HUDEP-2 (cell line): ENCODE measurements around the gene ACO2.

Source experiments
- DNase-seq, 76 experiments: peaks; one replicate each; lab custom pipeline; 2025; ENCODE audit not compliant: unreplicated experiment in 76 of 76; lab: John Stamatoyannopoulos, UW

The ACO2 gene

GRCh38 chr22:41487037-41487935 is 18.4 kb downstream of the ACO2 start:
- peak in 1 of 76 experiments; percentile 6 for DNase-seq

- no peak for DNase-seq
Observed at GRCh38 chr22:41488076-41488475, 19.2 kb downstream of the ACO2 start.

- DNase-seq = no peak
Observed at GRCh38 chr22:41488596-41489385, 19.9 kb downstream of the ACO2 start.

- no peak for DNase-seq
Observed at GRCh38 chr22:41491374-41492100, 22.6 kb downstream of the ACO2 start.

- peak in 7 of 76 experiments; percentile 5 to 26 (median 15) for DNase-seq
Observed at GRCh38 chr22:41498303-41498835, 29.5 kb downstream of the ACO2 start.

- DNase-seq = no peak
Observed at GRCh38 chr22:41499624-41500280, 30.8 kb downstream of the ACO2 start.

GRCh38 chr22:41500303-41500702 is 31.4 kb downstream of the ACO2 start:
- DNase-seq = no peak

GRCh38 chr22:41501209-41501608 is 32.3 kb downstream of the ACO2 start:
- peak in 19 of 76 experiments; percentile 8 to 43 (median 19) for DNase-seq

- DNase-seq = no peak
Observed at GRCh38 chr22:41504397-41504796, 35.5 kb downstream of the ACO2 start.

GRCh38 chr22:41504816-41505215 is 35.9 kb downstream of the ACO2 start:
- DNase-seq = peak in 1 of 76 experiments; percentile 15

- peak in 2 of 76 experiments; percentile 18 to 34 for DNase-seq
Observed at GRCh38 chr22:41505511-41506220, 36.7 kb downstream of the ACO2 start.

- DNase-seq = no peak
Observed at GRCh38 chr22:41507330-41508063, 38.6 kb downstream of the ACO2 start.

- no peak for DNase-seq
Observed at GRCh38 chr22:41508770-41509170, 39.9 kb downstream of the ACO2 start.

- DNase-seq = no peak
Observed at GRCh38 chr22:41511521-41511968, 42.6 kb downstream of the ACO2 start.

- peak in 52 of 76 experiments; percentile 11 to 70 (median 42) for DNase-seq
Observed at GRCh38 chr22:41512421-41513194, 43.7 kb downstream of the ACO2 start.

- no peak for DNase-seq
Observed at GRCh38 chr22:41513391-41513790, 44.5 kb downstream of the ACO2 start.

GRCh38 chr22:41516462-41516861 is 47.5 kb downstream of the ACO2 start:
- no peak for DNase-seq
